ENCODE measurements around the gene FAM184B. TPM values are rescaled to one million over a fixed set of nuclear protein-coding genes. Genes with fewer than 3 reads are reported as not detected.
A peak's percentile ranks its signal among the peaks of the same experiment; 100 is the strongest.

The FAM184B gene
- total RNA-seq, 2 experiments from 2014 or later, result 0.03 TPM; not detected in 1

DNA sequence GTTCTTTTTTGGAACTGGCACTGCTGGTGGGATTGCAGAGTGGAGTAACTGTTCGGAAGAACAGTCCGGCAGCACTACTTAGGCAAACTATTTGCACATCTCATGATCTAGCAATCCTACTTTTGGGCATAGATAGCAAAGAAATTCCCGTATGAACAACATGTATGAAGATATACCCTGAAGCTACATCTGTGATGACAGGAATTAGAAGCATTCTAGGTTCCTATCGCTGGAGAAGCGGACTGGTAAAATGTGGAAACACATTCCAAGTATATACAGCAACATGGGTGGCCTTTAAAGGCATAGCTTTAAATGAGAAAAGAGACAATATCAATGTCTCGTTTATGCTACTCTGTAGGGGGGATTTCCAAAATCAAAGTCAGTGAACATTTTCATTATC is 26.0 kb upstream of the FAM184B start:
- Mint-ChIP-seq H3K27me3 (ENCODE audit: low read depth) (no peaks in the 10 kb centered on the region), H3K4me3 (peak overlapping the region; percentile 92), H3K27ac (no peak overlapping the region), H3K36me3 (ENCODE audit: low read depth) (peaks cover 56% of the 10 kb centered on the region), H3K4me1 (ENCODE audit: low read depth) (peaks cover 37% of the 10 kb centered on the region), H3K9me3 (ENCODE audit: insufficient read depth) (no peaks in the 10 kb centered on the region)
- no peak for ATAC-seq
- POLR2A ChIA-PET, result interaction anchor here (0.6 to 1.3 kb wide), 3 partner anchors 10 to 258 kb away, joined by 3 to 4 read pairs (median 3); no protein-coding TSS in a partner anchor
- CTCF ChIA-PET, result interaction anchor here (1.1 to 4.3 kb wide), 4 partner anchors 9 to 259 kb away, joined by 3 to 46 read pairs (median 10); no protein-coding TSS in a partner anchor
- DNase-seq, result no peak

DNA sequence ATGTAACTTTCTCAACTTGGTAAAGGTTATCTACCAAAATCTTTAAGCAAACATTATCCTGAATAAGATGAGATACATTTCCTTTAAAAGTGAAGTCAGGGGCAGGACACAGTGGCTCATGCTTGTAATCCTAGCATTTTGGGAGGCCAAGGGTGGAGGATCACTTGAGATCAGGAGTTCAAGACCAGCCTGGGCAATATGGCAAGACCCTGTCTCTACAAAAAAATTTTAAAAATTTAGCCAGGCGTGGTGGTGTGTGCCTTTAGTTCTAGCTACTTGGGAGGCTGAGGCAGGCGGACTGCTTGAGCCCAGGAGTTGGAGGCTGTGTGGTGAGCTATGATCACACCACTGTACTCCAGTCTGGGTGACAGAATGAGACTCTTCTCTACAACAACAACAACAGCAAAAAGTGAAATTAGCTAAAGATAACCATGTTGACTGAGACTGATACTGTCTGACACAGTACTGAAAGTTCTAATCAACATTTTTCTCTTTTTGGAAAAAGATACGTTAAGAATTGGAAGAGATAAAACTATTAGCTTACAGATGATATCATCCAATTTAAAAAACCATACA is 24.2 kb upstream of the FAM184B start:
- no peak for ATAC-seq
- H3K27ac Mint-ChIP-seq, result no peak overlapping the region
- H3K4me3 Mint-ChIP-seq, result no peak overlapping the region
- DNase-seq, result no peak
- H3K4me1 Mint-ChIP-seq (ENCODE audit: low read depth), result peaks cover 34% of the 10 kb centered on the region
- ChIA-PET POLR2A (no interaction called here), CTCF (interaction anchor here (0.7 to 2.9 kb wide), 5 partner anchors 11 to 293 kb away, joined by 3 to 21 read pairs (median 3); no protein-coding TSS in a partner anchor)
- H3K9me3 Mint-ChIP-seq (ENCODE audit: insufficient read depth), result no peaks in the 10 kb centered on the region
- H3K36me3 Mint-ChIP-seq (ENCODE audit: low read depth), result peaks cover 51% of the 10 kb centered on the region
- no peaks in the 10 kb centered on the region for H3K27me3 Mint-ChIP-seq (ENCODE audit: low read depth)

DNA sequence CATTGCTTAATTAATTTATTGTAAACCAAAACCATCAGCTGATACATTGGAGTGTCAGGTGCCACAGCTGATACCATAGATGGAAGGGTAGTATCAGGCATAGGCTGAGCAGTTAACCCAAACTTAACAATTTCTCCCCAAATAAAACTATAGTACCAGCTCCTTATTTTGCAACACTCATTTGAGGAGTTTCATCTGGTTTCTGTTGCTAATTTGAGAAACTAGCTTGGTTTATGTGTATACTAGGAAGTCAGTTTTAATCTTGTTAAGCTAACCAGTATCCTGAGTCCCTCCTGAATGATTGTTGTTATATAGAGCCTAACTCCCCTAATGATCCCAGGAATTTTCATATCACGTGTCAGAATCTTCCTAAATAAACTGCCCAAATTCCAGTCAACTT is 16.4 kb upstream of the FAM184B start:
- H3K4me1 Mint-ChIP-seq (ENCODE audit: low read depth), result peaks cover 2% of the 10 kb centered on the region
- ChIA-PET CTCF (interaction anchor here (1.6 to 2.8 kb wide), 2 partner anchors 11 to 249 kb away, joined by 5 to 18 read pairs; no protein-coding TSS in a partner anchor), POLR2A (interaction anchor here (1.3 to 3.2 kb wide), 2 partner anchors 10 to 12 kb away, joined by 3 to 19 read pairs; partner anchors contain the start of gene DCAF16)
- H3K9me3 Mint-ChIP-seq (ENCODE audit: insufficient read depth), result no peaks in the 10 kb centered on the region
- H3K27ac Mint-ChIP-seq, result no peak overlapping the region
- ATAC-seq (no peak), DNase-seq (no peak)
- H3K36me3 Mint-ChIP-seq (ENCODE audit: low read depth), result peaks cover 47% of the 10 kb centered on the region
- no peaks in the 10 kb centered on the region for H3K27me3 Mint-ChIP-seq (ENCODE audit: low read depth)
- H3K4me3 Mint-ChIP-seq, result no peak overlapping the region

DNA sequence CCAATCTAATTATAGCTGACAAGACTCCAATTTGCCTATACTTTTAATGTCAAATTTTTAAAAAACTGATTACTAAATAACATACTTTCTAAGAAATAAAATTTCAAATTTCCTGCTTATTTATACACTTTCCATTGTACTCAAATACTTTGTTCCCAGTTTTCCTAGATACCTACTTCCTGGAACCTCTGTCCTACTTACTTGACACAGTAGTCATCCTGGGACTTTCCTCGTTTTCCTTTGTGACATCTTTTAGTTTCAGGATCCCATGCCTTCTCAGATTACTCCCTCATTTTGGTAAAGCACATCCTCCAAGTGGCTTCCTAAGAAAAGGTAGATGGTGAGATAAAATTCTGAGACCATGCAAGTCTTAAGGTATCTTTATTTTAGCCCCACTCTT is 13.3 kb upstream of the FAM184B start:
- Mint-ChIP-seq H3K36me3 (ENCODE audit: low read depth) (peaks cover 47% of the 10 kb centered on the region), H3K9me3 (ENCODE audit: insufficient read depth) (no peaks in the 10 kb centered on the region), H3K27ac (no peak overlapping the region), H3K27me3 (ENCODE audit: low read depth) (no peaks in the 10 kb centered on the region), H3K4me3 (no peak overlapping the region), H3K4me1 (ENCODE audit: low read depth) (peaks cover 2% of the 10 kb centered on the region)
- ATAC-seq, result no peak
- no peak for DNase-seq
- POLR2A ChIA-PET, result no interaction called here
- CTCF ChIA-PET, result interaction anchor here (1.3 kb wide), 1 partner anchor 15 kb away, joined by 3 read pairs; no protein-coding TSS in a partner anchor

DNA sequence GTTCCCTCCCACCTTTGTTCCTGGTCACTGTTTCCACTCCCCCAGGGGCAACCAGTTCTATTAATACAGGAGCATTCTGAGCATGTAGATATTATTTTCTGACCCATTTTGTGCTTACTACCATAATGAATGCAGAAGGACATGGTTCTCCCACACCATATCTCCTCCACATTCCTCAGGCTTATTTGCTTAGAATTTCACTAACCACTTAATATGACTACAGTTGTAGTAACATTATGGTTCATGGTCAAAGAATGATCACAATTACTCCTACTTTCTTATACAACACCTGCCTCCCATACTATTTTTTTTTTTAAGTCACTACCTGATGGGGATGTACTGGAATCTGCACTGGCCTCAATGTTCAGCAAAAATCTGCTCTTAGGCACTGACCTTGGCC is 7.5 kb upstream of the FAM184B start:
- peaks cover 23% of the 10 kb centered on the region for H3K36me3 Mint-ChIP-seq (ENCODE audit: low read depth)
- CTCF ChIA-PET, result no interaction called here
- no peaks in the 10 kb centered on the region for H3K27me3 Mint-ChIP-seq (ENCODE audit: low read depth)
- no peak overlapping the region for H3K27ac Mint-ChIP-seq
- DNase-seq (no peak), ATAC-seq (no peak)
- H3K4me1 Mint-ChIP-seq (ENCODE audit: low read depth), result peaks cover 11% of the 10 kb centered on the region
- POLR2A ChIA-PET, result interaction anchor here (0.8 kb wide), 1 partner anchor 22 kb away, joined by 3 read pairs; the partner anchor contains the start of genes DCAF16 and NCAPG
- H3K4me3 Mint-ChIP-seq, result no peak overlapping the region
- no peaks in the 10 kb centered on the region for H3K9me3 Mint-ChIP-seq (ENCODE audit: insufficient read depth)

DNA sequence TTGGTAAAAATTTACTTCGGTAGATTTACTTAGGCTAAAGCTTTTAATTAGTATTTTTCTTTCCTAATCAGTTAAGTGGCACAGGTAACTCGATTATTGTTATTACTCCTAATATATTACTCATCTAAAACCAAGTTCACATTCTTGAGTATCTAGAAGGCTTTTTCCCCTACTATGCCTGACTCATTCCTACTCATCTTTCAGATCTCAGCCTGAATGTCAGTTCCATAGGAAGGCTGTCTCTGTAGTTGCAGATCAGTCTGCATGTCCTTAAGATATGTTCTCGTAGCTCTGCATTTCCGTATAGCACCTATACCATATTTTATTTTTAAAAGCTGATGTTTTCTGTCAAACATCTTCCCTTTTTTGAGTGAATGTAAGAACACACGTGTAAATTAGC is 5.9 kb upstream of the FAM184B start:
- Mint-ChIP-seq H3K4me1 (ENCODE audit: low read depth) (peaks cover 11% of the 10 kb centered on the region), H3K27me3 (ENCODE audit: low read depth) (peaks cover 4% of the 10 kb centered on the region), H3K27ac (no peak overlapping the region), H3K9me3 (ENCODE audit: insufficient read depth) (no peaks in the 10 kb centered on the region), H3K4me3 (no peak overlapping the region), H3K36me3 (ENCODE audit: low read depth) (peaks cover 12% of the 10 kb centered on the region)
- ChIA-PET POLR2A (no interaction called here), CTCF (interaction anchor here (0.7 kb wide), 1 partner anchor 19 kb away, joined by 3 read pairs; no protein-coding TSS in a partner anchor)
- ATAC-seq, result no peak
- no peak for DNase-seq

DNA sequence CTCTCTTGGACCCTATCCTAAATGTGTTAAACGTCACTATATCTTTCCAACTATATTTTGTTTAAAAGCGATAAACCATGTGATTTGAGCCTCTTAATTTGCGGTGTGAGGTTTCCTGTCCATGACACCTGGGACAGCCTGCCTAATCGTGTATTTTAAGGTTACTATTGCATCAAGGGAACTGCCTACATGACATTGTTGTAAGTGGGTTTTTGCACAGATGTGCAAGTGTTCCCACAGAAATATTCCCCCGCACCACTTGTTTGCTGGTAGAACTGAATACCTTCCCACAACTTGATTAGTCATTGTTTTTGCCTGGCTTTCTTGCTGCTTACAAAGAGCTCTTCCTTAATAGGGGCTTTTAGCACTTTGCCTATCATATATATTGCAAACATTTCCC is 5.1 kb upstream of the FAM184B start:
- Mint-ChIP-seq H3K36me3 (ENCODE audit: low read depth) (peaks cover 6% of the 10 kb centered on the region), H3K4me3 (no peak overlapping the region), H3K27ac (no peak overlapping the region), H3K4me1 (ENCODE audit: low read depth) (peaks cover 16% of the 10 kb centered on the region), H3K27me3 (ENCODE audit: low read depth) (peaks cover 11% of the 10 kb centered on the region), H3K9me3 (ENCODE audit: insufficient read depth) (no peaks in the 10 kb centered on the region)
- DNase-seq (no peak), ATAC-seq (no peak)
- ChIA-PET CTCF (interaction anchor here (0.7 kb wide), 1 partner anchor 20 kb away, joined by 3 read pairs; no protein-coding TSS in a partner anchor), POLR2A (no interaction called here)

DNA sequence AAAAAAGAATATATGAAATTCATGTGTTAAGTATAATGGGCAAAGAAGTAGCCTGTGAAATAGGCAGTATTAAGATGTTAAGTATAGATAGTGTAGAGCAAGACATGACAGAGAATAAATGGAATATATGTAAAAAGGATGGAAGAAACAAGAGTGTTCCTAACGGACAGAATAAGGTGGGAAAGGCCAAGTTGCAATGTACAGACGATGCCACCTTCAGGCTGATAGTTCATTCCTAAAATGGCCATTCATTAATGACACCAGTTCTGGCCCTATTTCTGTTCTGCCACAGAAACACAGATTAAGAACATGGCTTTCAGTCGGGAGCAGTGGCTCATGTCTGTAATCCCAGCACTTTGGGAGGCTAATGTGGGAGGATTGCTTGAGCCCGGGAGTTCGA is 4.4 kb upstream of the FAM184B start:
- no peak for ATAC-seq
- DNase-seq, result no peak
- Mint-ChIP-seq H3K9me3 (ENCODE audit: insufficient read depth) (no peaks in the 10 kb centered on the region), H3K4me3 (no peak overlapping the region), H3K27me3 (ENCODE audit: low read depth) (peaks cover 14% of the 10 kb centered on the region), H3K4me1 (ENCODE audit: low read depth) (peaks cover 19% of the 10 kb centered on the region), H3K36me3 (ENCODE audit: low read depth) (peaks cover 3% of the 10 kb centered on the region), H3K27ac (no peak overlapping the region)
- CTCF ChIA-PET, result no interaction called here
- POLR2A ChIA-PET, result no interaction called here

DNA sequence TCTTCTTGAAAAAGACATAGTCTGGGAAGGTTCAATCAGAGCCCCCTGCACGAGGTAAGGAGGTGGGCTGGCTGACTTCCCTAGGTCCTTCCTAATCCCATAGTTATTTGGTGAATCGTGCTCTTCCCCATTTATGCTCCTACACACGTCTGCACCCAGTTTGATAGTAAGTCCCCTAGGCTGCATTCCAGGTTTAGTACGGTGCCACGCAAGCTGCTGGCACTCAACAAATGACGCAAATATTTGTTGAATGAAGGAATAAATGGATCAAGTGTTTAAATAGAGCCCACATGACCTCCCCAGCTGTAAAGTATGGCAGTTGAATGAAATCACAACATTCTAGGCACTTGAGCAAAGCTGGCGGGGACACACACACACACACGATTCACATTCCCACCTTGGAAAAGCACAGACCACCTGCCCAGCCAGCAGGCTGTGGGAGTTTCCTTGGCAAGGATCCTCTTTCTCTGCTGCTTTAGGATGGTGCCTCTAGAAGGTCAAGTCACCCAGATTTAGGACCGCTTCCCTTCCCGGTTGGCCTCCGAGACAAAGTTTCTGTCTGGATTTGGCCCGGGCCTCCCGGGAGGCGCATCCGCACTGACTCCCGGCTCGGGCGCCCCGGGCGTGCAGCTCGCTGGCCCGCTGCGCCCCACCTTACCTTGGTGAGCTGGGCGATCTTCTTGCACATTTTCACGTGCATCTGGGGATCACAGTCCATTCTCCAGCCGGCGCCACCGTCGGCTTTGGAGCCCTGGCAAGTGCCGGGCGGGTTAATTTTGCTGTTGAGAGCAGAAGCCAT is 721 bp downstream of the FAM184B start:
- no peaks in the 10 kb centered on the region for H3K9me3 Mint-ChIP-seq (ENCODE audit: insufficient read depth)
- ATAC-seq (no peak), DNase-seq (no peak)
- no peak overlapping the region for H3K27ac Mint-ChIP-seq
- H3K27me3 Mint-ChIP-seq (ENCODE audit: low read depth), result peaks cover 39% of the 10 kb centered on the region
- CTCF ChIA-PET, result interaction anchor here (1.0 kb wide), 1 partner anchor 580 kb away, joined by 3 read pairs; no protein-coding TSS in a partner anchor
- POLR2A ChIA-PET, result interaction anchor here (0.6 kb wide), 1 partner anchor 15 kb away, joined by 3 read pairs; no protein-coding TSS in a partner anchor
- no peaks in the 10 kb centered on the region for H3K36me3 Mint-ChIP-seq (ENCODE audit: low read depth)
- H3K4me1 Mint-ChIP-seq (ENCODE audit: low read depth), result peaks cover 8% of the 10 kb centered on the region
- H3K4me3 Mint-ChIP-seq, result no peak overlapping the region

DNA sequence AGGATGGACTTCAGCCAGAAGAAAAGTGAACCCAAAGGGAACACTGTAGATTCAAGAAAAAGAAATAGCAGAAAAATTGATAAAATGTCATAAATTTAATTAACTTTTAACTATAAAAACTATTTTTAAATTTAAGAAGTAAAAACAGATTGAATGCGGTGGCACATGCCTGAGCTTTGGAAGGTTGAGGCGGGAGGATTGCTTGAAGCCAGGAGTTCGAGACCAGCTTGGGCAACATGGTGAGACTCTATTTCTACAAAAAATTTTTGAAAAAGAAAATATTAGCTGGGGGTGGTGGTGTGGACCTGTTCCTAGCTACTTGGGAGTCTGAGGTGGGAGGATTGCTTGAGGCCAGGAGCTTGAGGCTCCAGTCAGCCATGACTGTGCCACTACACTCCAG is 3.0 kb downstream of the FAM184B start:
- peaks cover 8% of the 10 kb centered on the region for H3K4me1 Mint-ChIP-seq (ENCODE audit: low read depth)
- no peak overlapping the region for H3K27ac Mint-ChIP-seq
- ChIA-PET POLR2A (no interaction called here), CTCF (no interaction called here)
- DNase-seq (no peak), ATAC-seq (no peak)
- no peaks in the 10 kb centered on the region for H3K9me3 Mint-ChIP-seq (ENCODE audit: insufficient read depth)
- peaks cover 42% of the 10 kb centered on the region for H3K27me3 Mint-ChIP-seq (ENCODE audit: low read depth)
- no peak overlapping the region for H3K4me3 Mint-ChIP-seq
- H3K36me3 Mint-ChIP-seq (ENCODE audit: low read depth), result no peaks in the 10 kb centered on the region

DNA sequence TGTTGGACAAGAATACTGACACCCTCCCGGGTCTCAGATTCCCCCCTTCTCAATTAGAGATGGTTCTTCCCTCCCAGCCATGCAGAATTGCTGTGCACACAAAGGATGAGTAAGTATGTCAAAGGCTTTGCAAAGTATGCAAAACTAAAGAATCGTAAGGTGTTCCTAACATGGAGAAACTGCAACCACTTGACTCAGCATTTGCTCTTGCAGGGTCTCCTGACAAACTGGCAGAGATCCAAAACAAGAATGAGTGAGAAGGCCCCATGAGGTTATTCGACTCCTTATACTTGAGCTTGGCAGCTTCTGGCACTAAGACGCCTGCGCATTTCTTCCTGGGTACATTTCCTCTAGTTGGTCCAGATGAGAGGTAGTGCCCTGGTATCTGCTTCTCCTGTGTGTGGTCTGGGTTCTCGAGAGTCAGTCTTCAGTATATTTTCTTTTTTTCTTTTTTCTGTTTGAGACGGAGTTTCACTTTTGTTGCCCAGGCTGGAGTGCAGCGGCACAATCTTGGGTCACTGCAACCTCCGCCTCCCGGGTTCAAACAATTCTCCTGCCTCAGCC is 8.2 kb downstream of the FAM184B start:
- Mint-ChIP-seq H3K27me3 (ENCODE audit: low read depth) (peaks cover 6% of the 10 kb centered on the region), H3K4me1 (ENCODE audit: low read depth) (no peaks in the 10 kb centered on the region), H3K4me3 (no peak overlapping the region), H3K9me3 (ENCODE audit: insufficient read depth) (no peaks in the 10 kb centered on the region), H3K27ac (no peak overlapping the region), H3K36me3 (ENCODE audit: low read depth) (no peaks in the 10 kb centered on the region)
- ChIA-PET CTCF (no interaction called here), POLR2A (no interaction called here)
- ATAC-seq, result no peak
- DNase-seq, result peak; percentile 2
